G401.6 (cell line): ENCODE data around the gene PSENEN.

ENCODE experiments used
- FAIRE-seq: peaks from 2 replicates; lab custom pipeline; 2012; peaks lifted over from hg19 to GRCh38; lab: Jason Lieb, UNC

PSENEN gene

DNA sequence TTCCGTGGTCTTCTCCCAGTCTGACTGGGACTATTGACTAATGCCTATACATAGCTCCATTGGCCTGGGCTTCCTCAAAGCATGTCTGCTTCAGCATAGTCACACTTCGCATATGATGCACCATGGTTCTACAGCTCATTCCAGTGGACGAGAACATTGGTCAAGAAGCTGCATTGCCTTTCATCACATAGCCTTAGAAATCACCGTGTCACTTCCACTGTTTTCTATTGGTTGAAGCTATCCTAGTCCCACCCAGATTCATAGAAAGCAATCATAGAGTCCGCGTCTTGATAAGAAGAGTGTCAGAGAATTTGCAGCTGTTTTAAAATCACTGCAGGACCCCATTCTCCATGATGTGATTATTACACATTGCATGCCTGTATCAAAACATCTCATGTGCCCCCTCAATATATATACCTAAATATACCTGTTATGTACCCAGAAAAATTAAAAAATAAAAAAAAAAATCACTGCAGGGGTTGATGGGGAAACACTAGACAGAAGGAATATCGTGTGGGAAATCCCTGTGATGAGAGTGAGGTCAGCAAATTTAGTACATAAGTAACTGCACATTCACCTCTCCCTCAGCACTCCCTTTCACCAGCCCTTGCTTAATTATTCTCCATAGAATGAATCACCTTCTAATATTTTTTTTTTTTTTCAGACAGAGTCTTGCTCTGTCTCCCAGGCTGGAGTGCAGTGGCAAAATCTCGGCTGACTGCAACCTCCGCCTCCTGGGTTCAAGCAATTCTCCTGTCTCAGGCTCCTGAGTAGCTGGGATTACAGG is 27.8 kb downstream of the PSENEN start:
- FAIRE-seq = no peak

DNA sequence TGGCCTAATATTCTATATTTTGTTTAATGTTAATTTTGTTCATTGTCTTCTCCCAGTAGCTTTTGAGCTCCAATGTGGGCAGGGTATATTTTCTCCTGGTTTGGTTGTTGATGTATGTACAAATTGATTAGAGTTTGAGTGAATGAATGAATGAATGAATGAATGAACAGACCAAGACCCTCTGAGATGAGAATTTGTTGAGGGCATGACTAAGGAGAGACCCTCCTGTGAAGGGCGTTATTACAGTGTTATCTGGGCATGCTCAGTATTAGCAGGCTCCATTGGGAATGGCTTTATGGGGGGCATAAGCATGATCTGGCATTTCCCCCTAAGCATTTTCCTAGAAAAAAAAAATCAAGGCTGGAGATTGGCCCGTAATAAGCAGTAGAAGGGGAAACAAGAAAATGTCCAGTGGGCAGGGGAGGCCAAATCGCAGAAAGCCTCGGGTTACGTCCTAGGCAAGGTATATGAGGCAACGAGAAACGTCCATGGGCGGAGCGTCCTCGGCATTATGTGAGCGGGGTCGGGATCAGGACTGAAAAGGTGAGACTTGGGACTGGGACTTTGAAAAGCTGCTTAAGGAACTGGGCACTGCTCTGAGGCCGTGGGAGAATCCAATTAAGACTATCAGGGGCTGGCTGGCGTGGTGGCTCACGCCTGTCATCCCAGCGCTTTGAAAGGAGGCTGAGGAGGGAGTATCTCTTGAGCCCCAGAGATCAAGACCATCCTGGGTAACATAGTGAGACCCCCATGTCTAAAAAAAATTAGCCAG is 29.0 kb downstream of the PSENEN start:
- no peak for FAIRE-seq

DNA sequence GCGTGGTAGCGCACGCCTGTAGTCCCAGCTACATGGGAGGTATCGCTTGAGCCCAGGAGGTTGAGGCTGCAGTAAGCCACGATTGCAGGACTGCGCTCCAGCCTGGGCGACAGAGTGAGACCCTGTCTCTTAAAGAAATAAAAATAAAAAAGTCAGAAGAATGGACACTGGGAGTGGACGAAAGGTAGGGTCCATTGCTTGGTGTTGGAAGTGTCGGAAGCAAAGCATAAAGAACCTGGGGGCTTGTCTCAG is 29.5 kb downstream of the PSENEN start:
- FAIRE-seq = no peak

DNA sequence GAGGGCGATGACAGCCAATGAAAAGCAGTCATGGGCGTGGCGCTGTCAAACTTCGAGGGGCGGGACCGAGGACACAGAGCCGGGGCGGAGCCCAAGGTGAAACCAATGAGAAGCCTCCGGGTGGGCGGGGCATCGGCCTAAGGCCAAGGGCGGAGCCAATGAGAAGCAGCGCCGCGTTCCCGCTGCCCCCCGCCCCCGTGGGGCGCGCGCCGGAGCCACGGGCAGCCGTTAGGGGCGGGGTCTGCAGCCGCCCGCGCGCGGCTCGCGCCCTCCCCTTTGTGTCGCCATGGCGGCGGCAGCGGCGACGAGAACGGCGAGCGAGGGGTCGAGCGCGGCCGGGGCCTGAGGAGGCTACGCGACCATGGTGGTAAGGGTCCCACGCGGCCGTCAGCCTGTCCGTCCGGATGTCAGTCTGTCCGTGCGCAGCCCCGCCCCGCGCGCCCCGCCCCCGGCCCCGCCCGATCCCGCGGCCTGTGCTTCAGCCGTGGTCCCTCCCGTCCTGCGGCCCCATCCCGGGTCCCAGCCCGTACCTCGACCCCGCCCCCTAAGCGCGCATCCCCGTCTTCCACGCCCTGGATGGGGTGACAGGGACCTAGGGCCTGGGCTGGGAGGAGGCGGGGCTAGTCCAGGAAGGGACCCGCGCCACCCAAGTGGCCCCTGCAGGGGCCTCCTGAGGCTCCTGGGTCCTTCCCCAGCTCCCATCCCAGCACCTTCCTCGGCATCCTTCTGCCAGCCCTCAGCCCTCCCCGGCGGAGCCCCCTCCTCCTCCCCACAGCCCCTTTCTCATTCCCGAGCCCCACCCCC is 30.0 kb downstream of the PSENEN start, which contains the start of gene ARHGAP33:
Gene ARHGAP33, plus strand, starts transcription at position 267 of the 804 bp plus-strand sequence. Its CDS starts 95 bp downstream, at position 362.
- peak; percentile 96 for FAIRE-seq

DNA sequence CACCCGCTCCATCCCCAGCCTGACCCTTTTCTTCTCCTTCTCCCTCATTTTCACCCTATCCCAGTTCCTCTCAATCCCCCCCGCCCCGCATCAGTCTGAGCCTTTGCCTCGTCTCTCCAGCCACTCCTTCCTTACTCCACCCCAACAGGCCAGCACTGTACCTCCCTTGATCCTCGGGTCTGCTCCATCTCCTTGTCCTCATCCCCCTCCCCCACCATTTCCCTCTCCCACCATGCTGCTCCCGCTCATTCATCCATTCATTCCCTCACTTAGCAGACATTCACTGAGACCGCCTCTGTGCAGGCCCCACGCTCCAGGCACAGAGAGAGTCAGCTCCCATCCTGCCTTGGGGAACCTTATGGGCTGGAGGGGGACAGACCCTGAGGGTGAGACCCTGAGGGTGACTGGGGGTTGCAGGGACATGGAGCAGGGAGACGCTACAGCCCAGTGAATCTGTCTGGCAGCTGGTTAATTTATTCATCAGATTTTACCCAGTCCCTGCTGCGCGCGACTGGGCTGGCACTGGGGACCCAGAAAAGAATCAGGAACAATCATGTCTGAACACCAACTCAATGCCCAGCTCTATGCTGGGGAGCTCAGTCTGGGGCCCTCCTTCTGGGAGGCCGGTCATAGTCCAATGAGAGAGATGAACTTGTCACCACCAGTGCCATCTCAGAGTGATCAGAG is 30.8 kb downstream of the PSENEN start:
- no peak for FAIRE-seq

DNA sequence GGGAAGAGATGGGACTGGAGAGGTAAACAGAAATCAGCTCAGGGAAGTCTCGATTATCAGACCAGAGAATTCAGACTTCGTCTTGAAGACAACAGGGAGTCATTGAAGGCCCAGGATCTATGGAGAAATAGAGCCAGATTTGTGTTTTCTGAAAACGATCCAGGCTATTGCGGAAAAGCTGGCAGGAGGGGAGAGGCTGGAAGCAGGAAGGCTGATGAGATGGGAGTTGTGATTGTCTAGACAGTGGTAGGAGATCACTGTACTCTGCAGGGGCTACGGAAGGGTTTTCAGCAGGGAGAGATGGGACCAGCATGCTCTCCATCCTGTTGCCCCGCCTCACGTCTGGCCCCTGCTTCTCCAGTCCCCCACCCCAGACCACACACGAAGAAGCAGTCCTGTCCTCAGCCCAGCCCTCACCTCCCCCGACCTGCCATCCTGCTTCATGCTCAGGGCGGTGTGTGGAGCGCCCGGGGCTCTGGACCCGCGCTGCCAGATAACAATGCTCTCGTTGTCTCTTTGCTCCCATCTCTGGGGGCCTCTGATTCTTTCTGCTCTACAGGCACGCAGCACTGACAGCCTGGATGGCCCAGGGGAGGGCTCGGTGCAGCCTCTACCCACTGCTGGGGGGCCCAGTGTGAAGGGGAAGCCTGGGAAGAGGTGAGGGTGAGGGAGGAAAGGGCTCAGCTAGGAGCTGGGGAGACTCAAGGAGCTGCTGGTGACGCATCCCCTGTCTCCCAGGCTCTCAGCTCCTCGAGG is 31.8 kb downstream of the PSENEN start:
- no peak for FAIRE-seq

DNA sequence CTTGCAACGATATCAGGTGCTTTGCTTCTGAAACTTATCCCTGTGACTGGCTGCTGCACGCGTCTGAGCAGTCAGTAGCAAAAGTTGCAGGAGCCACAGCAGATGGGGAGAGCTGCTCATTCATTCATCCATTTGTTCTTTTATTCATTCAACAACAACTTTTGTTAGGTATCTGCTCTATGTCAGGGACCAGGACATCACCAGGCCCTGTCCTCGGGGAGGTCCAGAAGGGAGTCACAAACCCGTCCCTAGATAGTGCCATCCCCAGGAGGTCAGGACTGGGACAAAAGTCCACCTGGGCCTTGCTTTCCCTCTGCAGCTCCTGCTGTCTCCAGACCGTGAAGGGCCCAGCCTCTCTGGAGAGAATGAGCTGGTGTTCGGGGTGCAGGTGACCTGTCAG is 32.5 kb downstream of the PSENEN start:
- FAIRE-seq = no peak

DNA sequence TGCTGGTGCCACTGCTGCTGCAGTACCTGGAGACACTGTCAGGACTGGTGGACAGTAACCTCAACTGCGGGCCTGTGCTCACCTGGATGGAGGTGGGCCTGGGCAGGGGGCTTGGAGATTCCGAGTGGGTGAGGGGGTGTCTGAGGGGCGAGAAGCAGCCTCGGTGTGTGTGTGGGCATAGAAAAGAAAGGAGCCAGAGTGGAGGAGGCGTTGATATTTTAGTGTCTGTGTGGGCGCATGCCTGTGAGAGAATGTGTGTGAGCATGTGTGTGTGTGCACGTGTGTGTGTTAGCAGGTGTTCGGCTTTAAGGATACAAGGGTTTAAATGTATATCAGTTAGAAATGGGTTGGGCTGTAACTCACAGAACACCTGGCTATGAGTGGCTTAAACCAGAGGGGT is 33.6 kb downstream of the PSENEN start:
- FAIRE-seq = no peak

DNA sequence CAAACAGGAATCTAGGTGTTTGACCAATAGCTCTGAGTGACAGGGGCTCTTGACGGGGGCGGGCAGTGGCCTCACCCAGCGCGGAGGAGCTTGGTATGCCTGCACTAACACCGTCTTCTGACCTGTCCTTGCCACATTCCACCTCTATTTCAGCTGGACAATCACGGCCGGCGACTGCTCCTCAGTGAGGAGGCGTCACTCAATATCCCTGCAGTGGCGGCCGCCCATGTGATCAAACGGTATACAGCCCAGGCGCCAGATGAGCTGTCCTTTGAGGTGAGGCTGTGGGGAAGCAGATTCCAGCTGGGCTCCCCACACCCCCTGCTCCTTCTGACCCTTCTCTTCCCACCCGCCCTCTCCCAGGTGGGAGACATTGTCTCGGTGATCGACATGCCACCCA is 34.6 kb downstream of the PSENEN start:
- no peak for FAIRE-seq

DNA sequence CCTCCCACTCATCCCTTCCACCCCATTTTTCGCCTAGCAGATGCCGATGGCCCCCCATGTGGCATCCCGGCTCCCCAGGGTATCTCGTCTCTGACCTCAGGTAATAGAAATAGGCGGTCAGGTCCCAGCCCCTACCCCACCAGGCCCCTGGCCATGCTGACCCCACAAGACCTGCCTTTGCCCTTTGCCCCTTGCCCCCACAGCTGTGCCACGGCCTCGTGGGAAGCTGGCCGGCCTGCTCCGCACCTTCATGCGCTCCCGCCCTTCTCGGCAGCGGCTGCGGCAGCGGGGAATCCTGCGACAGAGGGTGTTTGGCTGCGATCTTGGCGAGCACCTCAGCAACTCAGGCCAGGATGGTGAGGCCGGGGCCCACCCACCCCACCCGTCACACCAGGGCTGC is 35.3 kb downstream of the PSENEN start:
- FAIRE-seq = no peak

DNA sequence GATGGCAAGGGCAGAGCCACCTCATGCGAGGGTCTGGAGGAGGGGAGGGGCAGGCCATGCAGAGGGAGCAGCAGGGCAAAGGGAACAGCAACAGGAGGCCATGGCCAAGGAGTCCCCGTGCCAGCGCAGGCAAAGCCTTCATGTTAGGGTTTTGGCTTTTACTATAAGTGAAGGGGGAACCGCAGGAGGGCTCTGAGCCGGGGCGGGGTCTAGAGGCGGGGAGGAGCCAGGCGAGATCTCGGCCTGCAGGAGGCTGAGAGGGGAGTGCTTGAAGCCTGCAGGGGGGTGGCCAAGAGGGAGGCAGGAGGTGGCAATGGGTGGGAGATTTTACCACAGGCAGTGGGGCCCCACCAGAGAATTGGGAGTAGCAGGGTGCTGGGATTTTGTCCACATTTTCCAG is 36.2 kb downstream of the PSENEN start:
- FAIRE-seq = no peak

DNA sequence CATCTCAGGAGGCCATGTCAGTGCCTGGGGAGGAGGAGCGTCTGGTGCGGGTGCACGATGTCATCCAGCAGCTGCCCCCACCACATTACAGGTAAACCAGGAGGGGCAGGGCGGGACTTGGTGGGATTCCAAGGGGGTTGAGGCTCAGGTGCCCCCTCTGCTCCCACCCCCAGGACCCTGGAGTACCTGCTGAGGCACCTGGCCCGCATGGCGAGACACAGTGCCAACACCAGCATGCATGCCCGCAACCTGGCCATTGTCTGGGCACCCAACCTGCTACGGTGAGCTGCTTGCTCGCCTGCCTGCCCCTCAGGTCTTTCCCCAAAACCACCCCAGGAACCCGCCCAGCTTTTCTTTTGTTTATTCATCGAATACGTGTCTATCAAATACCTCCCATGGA is 37.1 kb downstream of the PSENEN start:
- FAIRE-seq = no peak

DNA sequence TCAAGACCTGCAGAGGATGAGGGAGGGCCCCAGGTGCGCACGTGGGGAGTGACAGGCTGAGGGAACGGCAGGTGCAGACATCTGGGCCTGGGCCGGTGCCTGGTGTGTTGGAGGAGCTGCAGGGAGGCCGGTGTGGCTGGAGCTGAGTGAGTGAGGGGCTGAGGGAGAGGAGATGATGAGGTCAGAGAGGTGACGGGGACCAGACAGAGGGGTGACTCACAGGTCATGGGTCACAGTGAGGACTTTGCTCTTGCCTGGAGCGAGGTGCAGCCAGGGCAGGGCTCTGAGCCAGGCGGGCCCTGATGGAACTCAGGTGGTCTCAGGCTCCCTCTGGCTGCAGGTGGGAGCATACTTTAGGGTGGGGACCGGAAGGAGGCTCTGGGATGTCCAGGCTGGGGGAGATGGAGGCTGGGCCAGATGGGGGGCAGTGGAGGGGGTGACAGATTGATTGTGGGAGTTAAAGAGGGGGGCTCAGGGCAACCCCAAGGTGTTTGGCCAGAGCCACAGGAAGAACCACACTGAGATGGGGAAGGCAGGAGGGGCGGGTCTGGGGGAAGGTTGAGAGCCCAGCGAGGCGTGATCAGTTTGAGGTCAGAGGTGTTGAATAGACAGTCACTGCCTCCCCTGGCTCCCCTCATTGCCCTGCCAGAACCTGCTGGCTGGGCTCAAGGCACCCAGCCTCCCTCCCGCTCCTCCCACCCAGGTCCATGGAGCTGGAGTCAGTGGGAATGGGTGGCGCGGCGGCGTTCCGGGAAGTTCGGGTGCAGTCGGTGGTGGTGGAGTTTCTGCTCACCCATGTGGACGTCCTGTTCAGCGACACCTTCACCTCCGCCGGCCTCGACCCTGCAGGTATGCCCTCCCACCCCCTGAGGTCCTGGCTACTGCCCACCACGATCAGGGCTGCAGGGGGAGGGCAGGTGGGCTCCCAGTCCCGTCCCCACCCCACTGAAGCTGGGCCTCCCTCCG is 38.3 kb downstream of the PSENEN start:
- FAIRE-seq = no peak

DNA sequence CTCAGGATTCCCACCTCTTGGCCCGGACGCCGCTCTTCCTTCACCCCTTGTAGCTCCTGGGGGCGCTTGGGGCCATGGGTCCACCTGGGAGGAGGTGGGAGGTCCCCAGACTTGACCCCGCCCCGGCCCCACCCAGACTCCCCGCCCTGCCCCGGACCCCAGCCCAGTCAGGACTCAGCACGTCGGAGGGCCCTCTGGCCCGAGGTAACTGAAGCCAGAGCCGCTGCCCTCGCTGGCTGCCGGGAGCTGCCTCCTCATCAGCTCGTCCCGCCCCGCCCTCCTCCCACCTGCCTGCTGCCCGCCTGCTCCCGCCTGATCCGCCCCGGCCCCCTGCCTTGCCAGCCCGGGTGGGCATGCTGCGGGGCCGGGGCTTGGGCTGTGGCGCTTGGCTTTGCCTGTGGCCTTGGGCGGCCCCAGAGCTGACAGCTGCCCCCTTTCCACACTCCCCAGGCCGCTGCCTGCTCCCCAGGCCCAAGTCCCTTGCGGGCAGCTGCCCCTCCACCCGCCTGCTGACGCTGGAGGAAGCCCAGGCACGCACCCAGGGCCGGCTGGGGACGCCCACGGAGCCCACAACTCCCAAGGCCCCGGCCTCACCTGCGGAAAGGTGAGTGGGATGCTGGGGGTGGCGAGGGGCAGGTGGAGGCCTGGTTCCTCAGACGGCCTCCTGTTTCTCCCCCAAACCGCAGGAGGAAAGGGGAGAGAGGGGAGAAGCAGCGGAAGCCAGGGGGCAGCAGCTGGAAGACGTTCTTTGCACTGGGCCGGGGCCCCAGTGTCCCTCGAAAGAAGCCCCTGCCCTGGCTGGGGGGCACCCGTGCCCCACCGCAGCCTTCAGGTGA is 39.3 kb downstream of the PSENEN start:
- no peak for FAIRE-seq

DNA sequence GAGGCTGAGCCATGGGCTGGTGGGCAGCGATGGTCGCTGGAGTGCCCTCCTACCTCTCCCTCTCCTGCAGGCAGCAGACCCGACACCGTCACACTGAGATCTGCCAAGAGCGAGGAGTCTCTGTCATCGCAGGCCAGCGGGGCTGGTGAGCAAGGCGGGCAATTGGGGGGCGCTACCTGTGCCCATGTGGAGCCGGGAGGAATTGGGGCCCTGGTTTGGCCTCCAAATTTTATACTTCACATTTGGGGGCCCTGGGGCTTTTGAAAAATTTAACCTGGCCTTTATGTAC is 39.8 kb downstream of the PSENEN start:
- FAIRE-seq = no peak

DNA sequence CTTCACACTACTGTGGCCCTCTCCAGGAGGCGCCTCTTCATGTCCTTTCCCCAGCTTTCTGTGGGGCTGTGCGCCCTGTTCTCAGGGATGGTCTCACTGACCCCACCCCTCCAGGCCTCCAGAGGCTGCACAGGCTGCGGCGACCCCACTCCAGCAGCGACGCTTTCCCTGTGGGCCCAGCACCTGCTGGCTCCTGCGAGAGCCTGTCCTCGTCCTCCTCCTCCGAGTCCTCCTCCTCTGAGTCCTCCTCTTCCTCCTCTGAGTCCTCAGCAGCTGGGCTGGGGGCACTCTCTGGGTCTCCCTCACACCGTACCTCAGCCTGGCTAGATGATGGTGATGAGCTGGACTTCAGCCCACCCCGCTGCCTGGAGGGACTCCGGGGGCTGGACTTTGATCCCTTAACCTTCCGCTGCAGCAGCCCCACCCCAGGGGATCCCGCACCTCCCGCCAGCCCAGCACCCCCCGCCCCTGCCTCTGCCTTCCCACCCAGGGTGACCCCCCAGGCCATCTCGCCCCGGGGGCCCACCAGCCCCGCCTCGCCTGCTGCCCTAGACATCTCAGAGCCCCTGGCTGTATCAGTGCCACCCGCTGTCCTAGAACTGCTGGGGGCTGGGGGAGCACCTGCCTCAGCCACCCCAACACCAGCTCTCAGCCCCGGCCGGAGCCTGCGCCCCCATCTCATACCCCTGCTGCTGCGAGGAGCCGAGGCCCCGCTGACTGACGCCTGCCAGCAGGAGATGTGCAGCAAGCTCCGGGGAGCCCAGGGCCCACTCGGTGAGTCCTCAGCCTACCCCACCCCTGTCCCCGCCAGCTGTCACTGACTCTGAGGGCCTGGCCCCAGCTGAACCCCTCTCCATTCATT is 41.1 kb downstream of the PSENEN start:
- FAIRE-seq = no peak

DNA sequence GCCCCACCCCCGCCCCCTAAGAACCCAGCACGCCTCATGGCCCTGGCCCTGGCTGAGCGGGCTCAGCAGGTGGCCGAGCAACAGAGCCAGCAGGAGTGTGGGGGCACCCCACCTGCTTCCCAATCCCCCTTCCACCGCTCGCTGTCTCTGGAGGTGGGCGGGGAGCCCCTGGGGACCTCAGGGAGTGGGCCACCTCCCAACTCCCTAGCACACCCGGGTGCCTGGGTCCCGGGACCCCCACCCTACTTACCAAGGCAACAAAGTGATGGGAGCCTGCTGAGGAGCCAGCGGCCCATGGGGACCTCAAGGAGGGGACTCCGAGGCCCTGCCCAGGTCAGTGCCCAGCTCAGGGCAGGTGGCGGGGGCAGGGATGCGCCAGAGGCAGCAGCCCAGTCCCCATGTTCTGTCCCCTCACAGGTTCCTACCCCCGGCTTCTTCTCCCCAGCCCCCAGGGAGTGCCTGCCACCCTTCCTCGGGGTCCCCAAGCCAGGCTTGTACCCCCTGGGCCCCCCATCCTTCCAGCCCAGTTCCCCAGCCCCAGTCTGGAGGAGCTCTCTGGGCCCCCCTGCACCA is 41.9 kb downstream of the PSENEN start:
- no peak for FAIRE-seq

DNA sequence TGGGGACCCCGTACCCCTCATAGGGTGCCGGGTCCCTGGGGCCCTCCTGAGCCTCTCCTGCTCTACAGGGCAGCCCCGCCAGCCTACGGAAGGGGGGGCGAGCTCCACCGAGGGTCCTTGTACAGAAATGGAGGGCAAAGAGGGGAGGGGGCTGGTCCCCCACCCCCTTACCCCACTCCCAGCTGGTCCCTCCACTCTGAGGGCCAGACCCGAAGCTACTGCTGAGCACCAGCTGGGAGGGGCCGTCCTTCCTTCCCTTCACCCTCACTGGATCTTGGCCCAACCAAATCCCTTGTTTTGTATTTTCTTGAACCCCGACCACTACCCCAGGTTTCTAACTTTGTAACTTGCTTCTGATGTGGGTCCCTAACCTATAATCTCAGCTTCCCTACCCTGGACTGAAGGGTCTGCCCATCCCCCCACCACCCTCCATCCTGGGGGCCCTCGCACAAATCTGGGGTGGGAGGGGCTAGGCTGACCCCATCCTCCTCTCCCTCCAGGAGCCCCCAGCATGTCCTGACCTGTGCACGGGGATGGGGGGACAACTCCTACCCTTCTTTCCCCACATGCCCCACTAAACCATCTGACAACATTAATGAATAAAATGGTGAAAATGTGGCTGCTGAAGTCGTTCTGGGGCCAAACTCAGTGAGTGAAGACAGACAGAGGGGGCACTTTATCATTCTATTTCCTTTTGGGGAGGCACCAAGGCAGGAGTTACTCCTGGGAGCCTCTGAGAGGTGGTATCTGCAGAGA is 42.9 kb downstream of the PSENEN start:
- FAIRE-seq = no peak
